Gastrocnemius medialis (tissue), 4 donors: ENCODE data around the gene PAX5. TPM values are rescaled to one million over a fixed set of nuclear protein-coding genes. Genes with fewer than 3 reads are reported as not detected.

Experiments used
- ATAC-seq, 2 donors: fragments of 150-250 bp; one replicate each; pipeline ENCODE4 v1.9.1; 2016
- DNase-seq, 2 donors: peaks; one replicate each; pipeline ENCODE4 v3.0.0-alpha.2; 2019
- H3K27ac ChIP-seq, 4 donors: fragments of 200-600 bp; sonication (generic); 1 replicate in 1 of 4; 2 replicates in 3 of 4; pipeline ENCODE4 v1.5.1; 2016 to 2018; ENCODE audit warnings: mild to moderate bottlenecking in 2 of 4, moderate library complexity in 1 of 4
- H3K27me3 ChIP-seq, 3 donors: fragments of 200-600 bp; sonication (generic) in 2 of 3; 1 replicate in 1 of 3; 2 replicates in 2 of 3; pipeline versions ENCODE4 v1.5.1 to v1.6.0; 2016 to 2019; ENCODE audit warnings: mild to moderate bottlenecking in 1 of 3, moderate library complexity in 1 of 3
- H3K36me3 ChIP-seq, 2 donors: fragments of 200-600 bp; sonication (generic) in 1 of 2; one replicate each; pipeline ENCODE4 v1.5.1; 2017 to 2018
- H3K4me1 ChIP-seq, 2 donors: fragments of 200-600 bp; sonication (generic) in 1 of 2; one replicate each; pipeline ENCODE4 v1.5.1; 2016 to 2017; ENCODE audit warnings: mild to moderate bottlenecking in 2 of 2
- H3K4me3 ChIP-seq, 4 donors: fragments of 200-600 bp; sonication (generic) in 3 of 4; 1 replicate in 1 of 4; 2 replicates in 3 of 4; pipeline ENCODE4 v1.5.1; 2016 to 2019; ENCODE audit warnings: mild to moderate bottlenecking in 2 of 4
- H3K9me3 ChIP-seq, 3 donors: fragments of 200-600 bp; sonication (generic) in 2 of 3; 1 replicate in 1 of 3; 2 replicates in 2 of 3; pipeline ENCODE4 v1.5.1; 2016 to 2019
- CTCF ChIP-seq, 5 experiments: fragments of 450-650 bp in 3 of 5; fragments of 200-600 bp in 2 of 5; sonication (generic) in 2 of 5; IDR thresholded peaks in 4 of 5; conservative IDR thresholded peaks in 1 of 5; 1 replicate in 4 of 5; 2 replicates in 1 of 5; pipeline ENCODE4 v1.5.1; 2016 to 2019; ENCODE audit warnings: antibody characterized with exemption in 5 of 5, mild to moderate bottlenecking in 3 of 5, moderate library complexity in 3 of 5
- POLR2A ChIP-seq, 2 donors: fragments of 450-650 bp; IDR thresholded peaks; one replicate each; pipeline ENCODE4 v1.6.1; 2017; ENCODE audit warnings: antibody characterized with exemption in 2 of 2, mild to moderate bottlenecking in 2 of 2, moderate library complexity in 2 of 2
- in situ Hi-C, 4 donors: fragments of 200-750 bp; cut with MboI; loops; one replicate each; pipeline versions ENCODE4 v1.15.0 to v1.8.0; 2017; ENCODE audit warnings: low sequenced_read_pairs in 4 of 4
- intact Hi-C: fragments of 100-400 bp; cut with DNase I; formaldehyde crosslinking; loops from one replicate; pipeline ENCODE4 v1.15.1; 2023; ENCODE audit warnings: low total_unique reads
- total RNA-seq, 4 donors: library from RNA; depleted of rRNA; stranded (reverse); fragments of >200 nt; gene quantifications; one replicate each; pipeline versions ENCODE4 v1.1.0 to v1.2.3, GENCODE V29; 2016

The PAX5 gene
- total RNA-seq, 4 donors from 2014 or later, result 0.19 TPM; not detected in 3

GRCh38 chr9:36995927-36996705 lies 38.0 kb downstream of the PAX5 start:
- intact Hi-C loops, result no loop called here
- in situ Hi-C loops, result loop anchor here in 1 of 4 donors (25.0 kb wide), 1 partner anchor 109 kb away; no protein-coding TSS in a partner anchor
- Histone ChIP-seq H3K4me3 (no peak overlapping the region), H3K9me3 (no peaks in the 10 kb centered on the region), H3K36me3 (no peaks in the 10 kb centered on the region), H3K27me3 (peaks cover 6 to 17% (median 11%) of the 10 kb centered on the region in 3 donors), H3K4me1 (no peaks in the 10 kb centered on the region), H3K27ac (no peak overlapping the region)
- TF ChIP-seq CTCF (IDR thresholded peaks at IDR 0.05 in 4 of 5, conservative IDR thresholded peaks at IDR 0.05 in 1 of 5) (no peak), POLR2A (IDR thresholded peaks at IDR 0.05) (no peak)
- no peak for ATAC-seq
- DNase-seq, result no peak

- DNase-seq (no peak), ATAC-seq (no peak)
- Histone ChIP-seq H3K36me3 (no peaks in the 10 kb centered on the region), H3K27ac (no peak overlapping the region), H3K4me1 (no peaks in the 10 kb centered on the region), H3K9me3 (peaks cover 0 to 5% (median 0%) of the 10 kb centered on the region in 3 donors), H3K4me3 (no peak overlapping the region), H3K27me3 (peaks cover under 1 to 22% (median 19%) of the 10 kb centered on the region in 3 donors)
- no peak for TF ChIP-seq POLR2A (IDR thresholded peaks at IDR 0.05)
- no peak for TF ChIP-seq CTCF (IDR thresholded peaks at IDR 0.05 in 4 of 5, conservative IDR thresholded peaks at IDR 0.05 in 1 of 5)
- in situ Hi-C loops (loop anchor here in 1 of 4 donors (25.0 kb wide), 1 partner anchor 107 kb away; no protein-coding TSS in a partner anchor), intact Hi-C loops (no loop called here)
Measured at GRCh38 chr9:36993933-36994764, 39.9 kb downstream of the PAX5 start.

- Histone ChIP-seq H3K27me3 (peaks cover 10 to 34% (median 27%) of the 10 kb centered on the region in 3 donors), H3K4me1 (no peaks in the 10 kb centered on the region), H3K36me3 (no peaks in the 10 kb centered on the region), H3K27ac (no peak overlapping the region), H3K4me3 (no peak overlapping the region), H3K9me3 (peaks cover 0 to 5% (median 0%) of the 10 kb centered on the region in 3 donors)
- intact Hi-C loops (no loop called here), in situ Hi-C loops (loop anchor here in 1 of 4 donors (25.0 kb wide), 1 partner anchor 105 kb away; no protein-coding TSS in a partner anchor)
- ATAC-seq (no peak), DNase-seq (no peak)
- TF ChIP-seq CTCF (IDR thresholded peaks at IDR 0.05 in 4 of 5, conservative IDR thresholded peaks at IDR 0.05 in 1 of 5) (no peak), POLR2A (IDR thresholded peaks at IDR 0.05) (no peak)
Measured at GRCh38 chr9:36992501-36993316, 41.4 kb downstream of the PAX5 start.

GRCh38 chr9:36991516-36992134 lies 42.4 kb downstream of the PAX5 start:
- TF ChIP-seq CTCF (IDR thresholded peaks at IDR 0.05 in 4 of 5, conservative IDR thresholded peaks at IDR 0.05 in 1 of 5), result peak in 1 of 5 experiments; percentile 18
- TF ChIP-seq POLR2A (IDR thresholded peaks at IDR 0.05), result no peak
- Histone ChIP-seq H3K9me3 (peaks cover 0 to 5% (median 0%) of the 10 kb centered on the region in 3 donors), H3K36me3 (no peaks in the 10 kb centered on the region), H3K27me3 (peaks cover 21 to 45% (median 37%) of the 10 kb centered on the region in 3 donors), H3K27ac (no peak overlapping the region), H3K4me1 (no peaks in the 10 kb centered on the region), H3K4me3 (no peak overlapping the region)
- DNase-seq, result no peak
- ATAC-seq, result no peak
- in situ Hi-C loops (loop anchor here in 1 of 4 donors (25.0 kb wide), 1 partner anchor 104 kb away; no protein-coding TSS in a partner anchor), intact Hi-C loops (no loop called here)
